ENCODE data around the gene TOR2A. TPM values are rescaled to one million over a fixed set of nuclear protein-coding genes. Genes with fewer than 3 reads are reported as not detected.

Gene TOR2A
- total and polyA plus RNA-seq, 4 donors: 5.1 to 14.6 (median 11.8) TPM

- no peak for TF ChIP-seq FOXA2 (IDR thresholded peaks at IDR 0.05)
- peaks cover 0 to 9% (median 7%) of the 10 kb centered on the region in 4 donors for H3K4me1 ChIP-seq (ENCODE audit: control insufficient read depth in 4 of 4, insufficient read depth in 4 of 4, low read length in 3 of 4)
Measured at GRCh38 chr9:127734247-127734746, 797 bp downstream of the TOR2A start.

GRCh38 chr9:127733614-127734013, 1.5 kb downstream of the TOR2A start:
- WGBS: 86% methylated on average over 2 of the region's 2 CpGs
- Histone ChIP-seq H3K27ac (ENCODE audit: low read depth in 1 of 2, low read length in 2 of 2) (no peak overlapping the region), H3K4me1 (ENCODE audit: control insufficient read depth in 4 of 4, insufficient read depth in 4 of 4, low read length in 3 of 4) (peaks cover 0 to 9% (median 7%) of the 10 kb centered on the region in 4 donors), H3K9ac (ENCODE audit: low read depth in 1 of 2, low read length in 2 of 2) (no peak overlapping the region), H3K9me3 (ENCODE audit: control insufficient read depth in 4 of 4, low read length in 3 of 4) (no peaks in the 10 kb centered on the region), H3K4me3 (ENCODE audit: low read depth in 1 of 3, low read length in 3 of 3) (no peak overlapping the region), H3K27me3 (ENCODE audit: control insufficient read depth in 4 of 4, insufficient read depth in 4 of 4, low read length in 3 of 4) (no peaks in the 10 kb centered on the region), H3K36me3 (ENCODE audit: control insufficient read depth in 4 of 4, insufficient read depth in 3 of 4, low read depth in 1 of 4, low read length in 3 of 4) (peaks cover 0 to 3% (median 1%) of the 10 kb centered on the region in 4 donors)
- no peak for TF ChIP-seq NR2F2 (IDR thresholded peaks at IDR 0.05)
- no peak for TF ChIP-seq HNF4G (IDR thresholded peaks at IDR 0.05)
- TF ChIP-seq, protein P1, sequence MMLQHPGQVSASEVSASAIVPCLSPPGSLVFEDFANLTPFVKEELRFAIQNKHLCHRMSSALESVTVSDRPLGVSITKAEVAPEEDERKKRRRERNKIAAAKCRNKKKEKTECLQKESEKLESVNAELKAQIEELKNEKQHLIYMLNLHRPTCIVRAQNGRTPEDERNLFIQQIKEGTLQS (IDR thresholded peaks at IDR 0.05): no peak
- TF ChIP-seq HNF4A (conservative IDR thresholded peaks at IDR 0.05): no peak
- no peak for DNase-seq (ENCODE audit: low spot score)

More at GRCh38 chr9:127734247-127734746, 797 bp downstream of the TOR2A start:
- no peak for DNase-seq (ENCODE audit: low spot score)
- 58% methylated on average over 22 of the region's 22 CpGs for WGBS
- Histone ChIP-seq H3K36me3 (ENCODE audit: control insufficient read depth in 4 of 4, insufficient read depth in 3 of 4, low read depth in 1 of 4, low read length in 3 of 4) (peaks cover 0 to 3% (median 1%) of the 10 kb centered on the region in 4 donors), H3K9ac (ENCODE audit: low read depth in 1 of 2, low read length in 2 of 2) (no peak overlapping the region), H3K9me3 (ENCODE audit: control insufficient read depth in 4 of 4, low read length in 3 of 4) (no peaks in the 10 kb centered on the region), H3K27me3 (ENCODE audit: control insufficient read depth in 4 of 4, insufficient read depth in 4 of 4, low read length in 3 of 4) (no peaks in the 10 kb centered on the region), H3K27ac (ENCODE audit: low read depth in 1 of 2, low read length in 2 of 2) (peak overlapping the region; percentile 74 to 81), H3K4me3 (ENCODE audit: low read depth in 1 of 3, low read length in 3 of 3) (peak overlapping the region in 2 of 3 donors; percentile 69 to 74)

DNA sequence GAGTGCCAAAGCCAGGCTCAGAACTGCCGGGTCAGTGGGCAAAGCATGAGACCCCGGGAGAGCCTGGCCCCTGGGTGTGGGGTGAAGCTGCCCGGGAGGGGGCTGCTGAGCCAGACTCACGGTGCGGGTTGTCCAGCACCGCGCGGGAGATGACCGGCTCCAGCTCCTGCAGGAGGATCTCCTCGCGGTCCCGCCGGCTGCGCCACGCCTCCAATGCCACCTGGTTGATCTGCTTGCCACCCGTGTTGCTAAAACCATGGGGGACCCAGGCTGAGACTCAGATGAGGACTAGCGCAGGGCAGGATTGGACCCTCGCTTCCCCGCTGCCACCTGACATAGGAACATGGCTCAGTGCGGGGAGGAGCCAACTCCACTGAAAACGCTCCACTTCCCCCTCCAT, 2.6 kb downstream of the TOR2A start:
- no peak for DNase-seq (ENCODE audit: low spot score)
- WGBS: 97% methylated on average over 21 of the region's 21 CpGs
- no peak for TF ChIP-seq FOXA1 (IDR thresholded peaks at IDR 0.05)
- no peak for TF ChIP-seq EGR1 (IDR thresholded peaks at IDR 0.05; ENCODE audit: low read depth in 2 of 2)
- no peak for TF ChIP-seq JUND (IDR thresholded peaks at IDR 0.05)
- TF ChIP-seq, protein P2, sequence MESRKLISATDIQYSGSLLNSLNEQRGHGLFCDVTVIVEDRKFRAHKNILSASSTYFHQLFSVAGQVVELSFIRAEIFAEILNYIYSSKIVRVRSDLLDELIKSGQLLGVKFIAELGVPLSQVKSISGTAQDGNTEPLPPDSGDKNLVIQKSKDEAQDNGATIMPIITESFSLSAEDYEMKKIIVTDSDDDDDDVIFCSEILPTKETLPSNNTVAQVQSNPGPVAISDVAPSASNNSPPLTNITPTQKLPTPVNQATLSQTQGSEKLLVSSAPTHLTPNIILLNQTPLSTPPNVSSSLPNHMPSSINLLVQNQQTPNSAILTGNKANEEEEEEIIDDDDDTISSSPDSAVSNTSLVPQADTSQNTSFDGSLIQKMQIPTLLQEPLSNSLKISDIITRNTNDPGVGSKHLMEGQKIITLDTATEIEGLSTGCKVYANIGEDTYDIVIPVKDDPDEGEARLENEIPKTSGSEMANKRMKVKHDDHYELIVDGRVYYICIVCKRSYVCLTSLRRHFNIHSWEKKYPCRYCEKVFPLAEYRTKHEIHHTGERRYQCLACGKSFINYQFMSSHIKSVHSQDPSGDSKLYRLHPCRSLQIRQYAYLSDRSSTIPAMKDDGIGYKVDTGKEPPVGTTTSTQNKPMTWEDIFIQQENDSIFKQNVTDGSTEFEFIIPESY (IDR thresholded peaks at IDR 0.05): no peak
- TF ChIP-seq TAF1 (conservative IDR thresholded peaks at IDR 0.05): no peak
- no peak for TF ChIP-seq NR2F2 (IDR thresholded peaks at IDR 0.05)
- Histone ChIP-seq H3K9ac (ENCODE audit: low read depth in 1 of 2, low read length in 2 of 2) (no peak overlapping the region), H3K9me3 (ENCODE audit: control insufficient read depth in 4 of 4, low read length in 3 of 4) (no peaks in the 10 kb centered on the region), H3K4me1 (ENCODE audit: control insufficient read depth in 4 of 4, insufficient read depth in 4 of 4, low read length in 3 of 4) (peaks cover 0 to 9% (median 7%) of the 10 kb centered on the region in 4 donors), H3K27ac (ENCODE audit: low read depth in 1 of 2, low read length in 2 of 2) (no peak overlapping the region), H3K36me3 (ENCODE audit: control insufficient read depth in 4 of 4, insufficient read depth in 3 of 4, low read depth in 1 of 4, low read length in 3 of 4) (peaks cover 0 to 3% (median 1%) of the 10 kb centered on the region in 4 donors), H3K27me3 (ENCODE audit: control insufficient read depth in 4 of 4, insufficient read depth in 4 of 4, low read length in 3 of 4) (no peaks in the 10 kb centered on the region), H3K4me3 (ENCODE audit: low read depth in 1 of 3, low read length in 3 of 3) (no peak overlapping the region)

GRCh38 chr9:127731938-127732337, 3.2 kb downstream of the TOR2A start:
- 86% methylated on average over 16 of the region's 16 CpGs for WGBS
- H3K4me1 ChIP-seq (ENCODE audit: control insufficient read depth in 4 of 4, insufficient read depth in 4 of 4, low read length in 3 of 4): peaks cover 0 to 9% (median 7%) of the 10 kb centered on the region in 4 donors
- H3K27ac ChIP-seq (ENCODE audit: low read depth in 1 of 2, low read length in 2 of 2): no peak overlapping the region
- peaks cover 0 to 3% (median 1%) of the 10 kb centered on the region in 4 donors for H3K36me3 ChIP-seq (ENCODE audit: control insufficient read depth in 4 of 4, insufficient read depth in 3 of 4, low read depth in 1 of 4, low read length in 3 of 4)
- no peak for DNase-seq (ENCODE audit: low spot score)
- no peak overlapping the region for H3K9ac ChIP-seq (ENCODE audit: low read depth in 1 of 2, low read length in 2 of 2)
- no peaks in the 10 kb centered on the region for H3K9me3 ChIP-seq (ENCODE audit: control insufficient read depth in 4 of 4, low read length in 3 of 4)
- no peaks in the 10 kb centered on the region for H3K27me3 ChIP-seq (ENCODE audit: control insufficient read depth in 4 of 4, insufficient read depth in 4 of 4, low read length in 3 of 4)
- no peak overlapping the region for H3K4me3 ChIP-seq (ENCODE audit: low read depth in 1 of 3, low read length in 3 of 3)
- TF ChIP-seq RXRA (IDR thresholded peaks at IDR 0.05): no peak
- TF ChIP-seq EGR1 (IDR thresholded peaks at IDR 0.05; ENCODE audit: low read depth in 2 of 2): no peak
- TF ChIP-seq TAF1 (conservative IDR thresholded peaks at IDR 0.05): no peak
- no peak for TF ChIP-seq FOXA1 (IDR thresholded peaks at IDR 0.05)
- TF ChIP-seq, protein P3, sequence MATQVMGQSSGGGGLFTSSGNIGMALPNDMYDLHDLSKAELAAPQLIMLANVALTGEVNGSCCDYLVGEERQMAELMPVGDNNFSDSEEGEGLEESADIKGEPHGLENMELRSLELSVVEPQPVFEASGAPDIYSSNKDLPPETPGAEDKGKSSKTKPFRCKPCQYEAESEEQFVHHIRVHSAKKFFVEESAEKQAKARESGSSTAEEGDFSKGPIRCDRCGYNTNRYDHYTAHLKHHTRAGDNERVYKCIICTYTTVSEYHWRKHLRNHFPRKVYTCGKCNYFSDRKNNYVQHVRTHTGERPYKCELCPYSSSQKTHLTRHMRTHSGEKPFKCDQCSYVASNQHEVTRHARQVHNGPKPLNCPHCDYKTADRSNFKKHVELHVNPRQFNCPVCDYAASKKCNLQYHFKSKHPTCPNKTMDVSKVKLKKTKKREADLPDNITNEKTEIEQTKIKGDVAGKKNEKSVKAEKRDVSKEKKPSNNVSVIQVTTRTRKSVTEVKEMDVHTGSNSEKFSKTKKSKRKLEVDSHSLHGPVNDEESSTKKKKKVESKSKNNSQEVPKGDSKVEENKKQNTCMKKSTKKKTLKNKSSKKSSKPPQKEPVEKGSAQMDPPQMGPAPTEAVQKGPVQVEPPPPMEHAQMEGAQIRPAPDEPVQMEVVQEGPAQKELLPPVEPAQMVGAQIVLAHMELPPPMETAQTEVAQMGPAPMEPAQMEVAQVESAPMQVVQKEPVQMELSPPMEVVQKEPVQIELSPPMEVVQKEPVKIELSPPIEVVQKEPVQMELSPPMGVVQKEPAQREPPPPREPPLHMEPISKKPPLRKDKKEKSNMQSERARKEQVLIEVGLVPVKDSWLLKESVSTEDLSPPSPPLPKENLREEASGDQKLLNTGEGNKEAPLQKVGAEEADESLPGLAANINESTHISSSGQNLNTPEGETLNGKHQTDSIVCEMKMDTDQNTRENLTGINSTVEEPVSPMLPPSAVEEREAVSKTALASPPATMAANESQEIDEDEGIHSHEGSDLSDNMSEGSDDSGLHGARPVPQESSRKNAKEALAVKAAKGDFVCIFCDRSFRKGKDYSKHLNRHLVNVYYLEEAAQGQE (IDR thresholded peaks at IDR 0.05): no peak
- no peak for TF ChIP-seq HNF4G (IDR thresholded peaks at IDR 0.05)
- no peak for TF ChIP-seq HNF4A (conservative IDR thresholded peaks at IDR 0.05)
- no peak for TF ChIP-seq FOXA2 (IDR thresholded peaks at IDR 0.05)
- no peak for TF ChIP-seq YY1 (IDR thresholded peaks at IDR 0.05)
- TF ChIP-seq, protein P2 (IDR thresholded peaks at IDR 0.05): no peak

Measured in liver (tissue), 9 donors.